ENCODE results near the gene ADRA1B.

DNA sequence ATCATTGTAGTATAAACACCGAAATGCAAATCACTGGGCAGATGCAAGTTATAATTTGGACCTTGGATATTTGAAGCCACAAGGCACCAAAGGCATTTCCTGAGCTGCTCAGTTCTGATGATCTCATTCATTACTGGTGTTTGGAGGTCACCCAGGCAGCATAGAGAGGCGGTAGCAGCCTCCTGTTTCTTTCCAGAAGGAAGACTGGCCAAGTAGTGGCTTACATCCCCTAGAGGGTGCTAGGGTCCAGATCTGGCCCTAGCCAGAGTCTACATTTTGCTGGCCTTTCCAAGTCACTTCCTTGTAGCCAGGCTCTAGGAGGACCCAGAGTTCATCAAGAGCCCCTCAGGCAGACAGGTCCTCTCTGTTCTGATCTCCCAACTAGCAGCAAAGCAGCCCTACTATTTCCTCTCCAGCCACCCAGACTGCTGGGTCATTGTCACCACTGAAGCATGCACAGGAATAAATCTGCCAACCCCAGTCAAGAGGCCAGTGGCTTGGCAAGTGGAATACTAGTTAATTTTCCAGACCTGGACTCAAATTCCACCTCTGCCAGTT, 59.3 kb downstream of the ADRA1B start:
- peak; percentile 36; the same call in 1 of the 2 replicates for TF ChIP-seq CTCF (IDR thresholded peaks at IDR 0.05)
- no peak for TF ChIP-seq SIN3A (IDR thresholded peaks at IDR 0.05; ENCODE audit: borderline replicate concordance, insufficient read depth, low read depth, low read length)

Data from Panc1 (cell line).